HEK293 (cell line): ENCODE data around the gene MYO18B.

Source experiments
- CTCF ChIA-PET: fragments of 350-600 bp; formaldehyde crosslinking; extraction: SDS; loops from one replicate; lab custom pipeline; 2021; ENCODE audit warnings: antibody characterized with exemption; lab: Yijun Ruan, JAX
- POLR2A ChIA-PET: fragments of 300-600 bp; formaldehyde crosslinking; extraction: SDS; loops from one replicate; lab custom pipeline; 2020; ENCODE audit warnings: antibody characterized with exemption, inconsistent platforms; lab: Yijun Ruan, JAX
- H3K27ac ChIP-seq: fragments of 200-500 bp; sonication (Bioruptor generic); 2 replicates; pipeline ENCODE4 v1.5.1; 2014; ENCODE audit warnings: low read depth, low read length, control low read depth, inconsistent platforms; ENCODE audit errors: extremely low read depth
- H3K36me3 ChIP-seq, 2 experiments: fragments of 200-500 bp in 1 of 2; sonication (Bioruptor generic) in 1 of 2; 1 replicate in 1 of 2; 2 replicates in 1 of 2; pipeline ENCODE4 v1.5.1; 2014 to 2017; ENCODE audit warnings: inconsistent platforms in 2 of 2, low read length in 2 of 2; ENCODE audit not compliant: control insufficient read depth in 2 of 2, insufficient read depth in 1 of 2
- H3K4me1 ChIP-seq: fragments of 200-500 bp; sonication (Bioruptor generic); 2 replicates; pipeline ENCODE4 v1.5.1; 2014; ENCODE audit warnings: mild to moderate bottlenecking, low read length, inconsistent platforms; ENCODE audit not compliant: control insufficient read depth, insufficient read depth
- H3K4me3 ChIP-seq: 2 replicates; pipeline ENCODE4 v1.5.1; 2011; ENCODE audit warnings: low read depth, mild to moderate bottlenecking, control low read depth, low read length, moderate library complexity
- H3K9me3 ChIP-seq: fragments of 200-500 bp; sonication (Bioruptor generic); 2 replicates; pipeline ENCODE4 v1.5.1; 2014; ENCODE audit warnings: low read depth, low read length, inconsistent platforms; ENCODE audit not compliant: control insufficient read depth, insufficient read depth
- GLI2 ChIP-seq: fragments of 450-650 bp; formaldehyde crosslinking; IDR thresholded peaks from 2 replicates; pipeline ENCODE4; 2017; ENCODE audit warnings: missing biosample characterization, missing genetic modification characterization, low read depth, borderline replicate concordance
- GLI4 ChIP-seq: fragments of 450-650 bp; formaldehyde crosslinking; IDR thresholded peaks from 2 replicates; pipeline ENCODE4 v1.5.1; 2016; ENCODE audit warnings: missing biosample characterization, missing genetic modification characterization
- KLF1 ChIP-seq: fragments of 450-650 bp; formaldehyde crosslinking; IDR thresholded peaks from 2 replicates; pipeline ENCODE4 v1.5.1; 2016; ENCODE audit warnings: missing biosample characterization, missing genetic modification characterization
- REPIN1 ChIP-seq: fragments of 450-650 bp; formaldehyde crosslinking; IDR thresholded peaks from 2 replicates; pipeline ENCODE4 v1.5.1; 2017; ENCODE audit warnings: missing biosample characterization, missing genetic modification characterization, low read depth
- SCRT1 ChIP-seq: fragments of 450-650 bp; formaldehyde crosslinking; IDR thresholded peaks from 2 replicates; pipeline ENCODE4 v1.5.1; 2016; ENCODE audit warnings: missing biosample characterization, missing genetic modification characterization, borderline replicate concordance
- WT1 ChIP-seq: fragments of 450-650 bp; formaldehyde crosslinking; IDR thresholded peaks from 2 replicates; pipeline ENCODE4 v1.5.1; 2016; ENCODE audit warnings: missing biosample characterization, missing genetic modification characterization
- YY2 ChIP-seq: fragments of 450-650 bp; formaldehyde crosslinking; IDR thresholded peaks from 2 replicates; pipeline ENCODE4 v1.5.1; 2016; ENCODE audit warnings: missing biosample characterization, missing genetic modification characterization
- ZNF19 ChIP-seq: fragments of 450-650 bp; formaldehyde crosslinking; IDR thresholded peaks from 2 replicates; pipeline ENCODE4; 2016; ENCODE audit warnings: missing biosample characterization, missing genetic modification characterization, low read depth
- ZNF214 ChIP-seq: fragments of 450-650 bp; formaldehyde crosslinking; IDR thresholded peaks from 2 replicates; pipeline ENCODE4 v1.5.1; 2017; ENCODE audit warnings: missing biosample characterization, mild to moderate bottlenecking, missing genetic modification characterization, borderline replicate concordance
- ZNF221 ChIP-seq: fragments of 450-650 bp; formaldehyde crosslinking; IDR thresholded peaks from 2 replicates; pipeline ENCODE4 v1.5.1; 2017; ENCODE audit warnings: missing biosample characterization, missing genetic modification characterization, borderline replicate concordance
- ZNF354C ChIP-seq: fragments of 450-650 bp; formaldehyde crosslinking; IDR thresholded peaks from 2 replicates; pipeline ENCODE4 v1.5.1; 2016; ENCODE audit warnings: missing biosample characterization, missing genetic modification characterization, low read depth, borderline replicate concordance
- ZNF404 ChIP-seq: fragments of 450-650 bp; formaldehyde crosslinking; IDR thresholded peaks from 2 replicates; pipeline ENCODE4 v1.5.1; 2017; ENCODE audit warnings: missing biosample characterization, missing genetic modification characterization
- ZNF423 ChIP-seq: fragments of 450-650 bp; formaldehyde crosslinking; IDR thresholded peaks from 2 replicates; pipeline ENCODE4 v1.5.1; 2016; ENCODE audit warnings: missing biosample characterization, missing genetic modification characterization
- ZNF514 ChIP-seq: fragments of 450-650 bp; formaldehyde crosslinking; IDR thresholded peaks from 2 replicates; pipeline ENCODE4 v1.5.1; 2016; ENCODE audit warnings: missing biosample characterization, missing genetic modification characterization
- ZNF571 ChIP-seq: fragments of 450-650 bp; formaldehyde crosslinking; IDR thresholded peaks from 2 replicates; pipeline ENCODE4 v1.5.0; 2017; ENCODE audit warnings: missing biosample characterization, missing genetic modification characterization
- ZNF600 ChIP-seq: fragments of 450-650 bp; formaldehyde crosslinking; IDR thresholded peaks from 2 replicates; pipeline ENCODE4 v1.5.1; 2016; ENCODE audit warnings: missing biosample characterization, missing genetic modification characterization
- ZNF654 ChIP-seq: fragments of 450-650 bp; formaldehyde crosslinking; IDR thresholded peaks from 2 replicates; pipeline ENCODE4 v1.5.1; 2016; ENCODE audit warnings: low read depth, missing biosample characterization, missing genetic modification characterization
- ZNF664 ChIP-seq: fragments of 450-650 bp; formaldehyde crosslinking; IDR thresholded peaks from 2 replicates; pipeline ENCODE4 v1.5.1; 2016; ENCODE audit warnings: missing biosample characterization, missing genetic modification characterization
- ZNF677 ChIP-seq: fragments of 450-650 bp; IDR thresholded peaks from 2 replicates; pipeline ENCODE4 v1.5.0; 2018; ENCODE audit warnings: missing biosample characterization, mild to moderate bottlenecking, missing genetic modification characterization, moderate library complexity
- ZNF707 ChIP-seq: fragments of 450-650 bp; formaldehyde crosslinking; IDR thresholded peaks from 2 replicates; pipeline ENCODE4 v1.5.1; 2016; ENCODE audit warnings: missing biosample characterization, missing genetic modification characterization
- TF ChIP-seq, protein P1 (sequence below): fragments of 450-650 bp; formaldehyde crosslinking; IDR thresholded peaks from 2 replicates; pipeline ENCODE4 v1.5.1; 2016; ENCODE audit warnings: missing biosample characterization, missing genetic modification characterization, low read depth
- TF ChIP-seq, protein P2 (sequence below): fragments of 450-650 bp; IDR thresholded peaks from 2 replicates; pipeline ENCODE4 v1.5.1; 2018; ENCODE audit warnings: missing biosample characterization, missing genetic modification characterization
- TF ChIP-seq, protein P3 (sequence below): IDR thresholded peaks from 2 replicates; pipeline ENCODE4 v1.6.1; 2011; ENCODE audit warnings: mild to moderate bottlenecking, low read depth, low read length, borderline replicate concordance
- TF ChIP-seq, protein P4 (sequence below): fragments of 450-650 bp; formaldehyde crosslinking; IDR thresholded peaks from 2 replicates; pipeline ENCODE4 v1.5.0; 2017; ENCODE audit warnings: missing biosample characterization, missing genetic modification characterization, borderline replicate concordance
- TF ChIP-seq, protein P5 (sequence below): fragments of 450-650 bp; formaldehyde crosslinking; IDR thresholded peaks from 2 replicates; pipeline ENCODE4 v1.5.1; 2016; ENCODE audit warnings: missing biosample characterization, missing genetic modification characterization

Gene MYO18B

DNA sequence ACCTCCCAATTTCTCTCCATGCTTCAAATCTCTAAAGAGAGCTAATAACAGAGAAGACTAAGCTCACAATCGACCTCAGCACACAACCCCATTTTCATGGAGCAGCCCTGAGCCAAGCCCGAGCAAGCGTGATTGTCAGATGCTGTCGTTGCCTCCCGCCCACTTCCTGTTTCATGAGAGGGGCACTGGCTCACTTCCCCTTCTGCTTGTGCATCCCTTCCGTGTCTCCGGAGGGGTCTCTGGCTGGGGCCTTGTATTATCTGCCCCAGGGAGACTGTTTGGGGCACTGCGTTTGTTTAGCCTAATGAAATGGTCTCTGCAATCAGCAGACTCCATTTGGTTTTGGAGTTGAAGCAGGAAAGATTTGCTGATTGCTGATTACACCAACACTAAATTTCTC, 246.0 kb downstream of the MYO18B start:
- CTCF ChIA-PET = no interaction called here

DNA sequence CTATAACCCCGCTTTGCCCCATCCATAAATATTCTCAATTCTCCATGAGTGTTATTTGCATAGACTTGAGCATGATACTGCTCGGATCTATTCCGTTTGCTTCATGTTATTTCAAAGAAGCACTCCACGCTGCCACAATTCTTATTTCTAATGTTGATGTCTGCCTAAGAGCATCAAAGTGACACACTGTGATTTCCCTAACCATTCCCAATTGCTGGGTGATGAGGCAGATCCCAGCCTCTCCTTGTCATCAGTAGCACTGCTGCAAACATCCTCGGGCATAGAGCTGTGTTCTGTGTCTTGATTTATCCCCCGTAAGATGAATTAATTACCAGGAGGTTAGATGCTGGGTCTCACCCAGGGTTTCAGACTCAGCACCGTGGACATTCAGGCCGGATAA, 249.0 kb downstream of the MYO18B start:
- H3K4me3 ChIP-seq = no peak overlapping the region
- no peaks in the 10 kb centered on the region for H3K9me3 ChIP-seq
- H3K27ac ChIP-seq = no peak overlapping the region
- H3K36me3 ChIP-seq = no peaks in the 10 kb centered on the region
- no peak for TF ChIP-seq ZNF423 (tag by site-specific recombination)
- no peak for TF ChIP-seq WT1 (tag by site-specific recombination)
- TF ChIP-seq SCRT1 (tag by site-specific recombination) = no peak
- no peak for TF ChIP-seq GLI2 (tag by site-specific recombination)
- no peak for TF ChIP-seq ZNF514 (tag by site-specific recombination)
- no peak for TF ChIP-seq ZNF664 (tag by site-specific recombination)
- no peak for TF ChIP-seq KLF1 (tag by site-specific recombination)
- TF ChIP-seq, protein P1, sequence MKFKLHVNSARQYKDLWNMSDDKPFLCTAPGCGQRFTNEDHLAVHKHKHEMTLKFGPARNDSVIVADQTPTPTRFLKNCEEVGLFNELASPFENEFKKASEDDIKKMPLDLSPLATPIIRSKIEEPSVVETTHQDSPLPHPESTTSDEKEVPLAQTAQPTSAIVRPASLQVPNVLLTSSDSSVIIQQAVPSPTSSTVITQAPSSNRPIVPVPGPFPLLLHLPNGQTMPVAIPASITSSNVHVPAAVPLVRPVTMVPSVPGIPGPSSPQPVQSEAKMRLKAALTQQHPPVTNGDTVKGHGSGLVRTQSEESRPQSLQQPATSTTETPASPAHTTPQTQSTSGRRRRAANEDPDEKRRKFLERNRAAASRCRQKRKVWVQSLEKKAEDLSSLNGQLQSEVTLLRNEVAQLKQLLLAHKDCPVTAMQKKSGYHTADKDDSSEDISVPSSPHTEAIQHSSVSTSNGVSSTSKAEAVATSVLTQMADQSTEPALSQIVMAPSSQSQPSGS (tag by site-specific recombination) = no peak
- TF ChIP-seq ZNF707 = no peak
- TF ChIP-seq ZNF571 = no peak
- TF ChIP-seq ZNF654 (tag by site-specific recombination) = no peak
- no peak for TF ChIP-seq ZNF19 (tag by site-specific recombination)
- TF ChIP-seq ZNF677 = no peak
- no peak for TF ChIP-seq ZNF221
- no peak for TF ChIP-seq ZNF354C (tag by site-specific recombination)
- TF ChIP-seq, protein P2, sequence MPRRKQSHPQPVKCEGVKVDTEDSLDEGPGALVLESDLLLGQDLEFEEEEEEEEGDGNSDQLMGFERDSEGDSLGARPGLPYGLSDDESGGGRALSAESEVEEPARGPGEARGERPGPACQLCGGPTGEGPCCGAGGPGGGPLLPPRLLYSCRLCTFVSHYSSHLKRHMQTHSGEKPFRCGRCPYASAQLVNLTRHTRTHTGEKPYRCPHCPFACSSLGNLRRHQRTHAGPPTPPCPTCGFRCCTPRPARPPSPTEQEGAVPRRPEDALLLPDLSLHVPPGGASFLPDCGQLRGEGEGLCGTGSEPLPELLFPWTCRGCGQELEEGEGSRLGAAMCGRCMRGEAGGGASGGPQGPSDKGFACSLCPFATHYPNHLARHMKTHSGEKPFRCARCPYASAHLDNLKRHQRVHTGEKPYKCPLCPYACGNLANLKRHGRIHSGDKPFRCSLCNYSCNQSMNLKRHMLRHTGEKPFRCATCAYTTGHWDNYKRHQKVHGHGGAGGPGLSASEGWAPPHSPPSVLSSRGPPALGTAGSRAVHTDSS = no peak
- TF ChIP-seq, all 188 proteins: peak for 0
- POLR2A ChIA-PET = interaction anchor here (0.6 kb wide), 1 partner anchor 485 kb away, joined by 4 read pairs; no protein-coding TSS in a partner anchor
- CTCF ChIA-PET = no interaction called here
- no peaks in the 10 kb centered on the region for H3K4me1 ChIP-seq

More for the DNA sequence above, 246.0 kb downstream of the MYO18B start:
- H3K4me3 ChIP-seq = no peak overlapping the region
- POLR2A ChIA-PET = no interaction called here
- no peaks in the 10 kb centered on the region for H3K4me1 ChIP-seq
- no peaks in the 10 kb centered on the region for H3K9me3 ChIP-seq
- no peak overlapping the region for H3K27ac ChIP-seq
- TF ChIP-seq YY2 (tag by site-specific recombination) = no peak
- TF ChIP-seq, protein P3, sequence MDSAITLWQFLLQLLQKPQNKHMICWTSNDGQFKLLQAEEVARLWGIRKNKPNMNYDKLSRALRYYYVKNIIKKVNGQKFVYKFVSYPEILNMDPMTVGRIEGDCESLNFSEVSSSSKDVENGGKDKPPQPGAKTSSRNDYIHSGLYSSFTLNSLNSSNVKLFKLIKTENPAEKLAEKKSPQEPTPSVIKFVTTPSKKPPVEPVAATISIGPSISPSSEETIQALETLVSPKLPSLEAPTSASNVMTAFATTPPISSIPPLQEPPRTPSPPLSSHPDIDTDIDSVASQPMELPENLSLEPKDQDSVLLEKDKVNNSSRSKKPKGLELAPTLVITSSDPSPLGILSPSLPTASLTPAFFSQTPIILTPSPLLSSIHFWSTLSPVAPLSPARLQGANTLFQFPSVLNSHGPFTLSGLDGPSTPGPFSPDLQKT = no peak
- H3K36me3 ChIP-seq = no peaks in the 10 kb centered on the region

DNA sequence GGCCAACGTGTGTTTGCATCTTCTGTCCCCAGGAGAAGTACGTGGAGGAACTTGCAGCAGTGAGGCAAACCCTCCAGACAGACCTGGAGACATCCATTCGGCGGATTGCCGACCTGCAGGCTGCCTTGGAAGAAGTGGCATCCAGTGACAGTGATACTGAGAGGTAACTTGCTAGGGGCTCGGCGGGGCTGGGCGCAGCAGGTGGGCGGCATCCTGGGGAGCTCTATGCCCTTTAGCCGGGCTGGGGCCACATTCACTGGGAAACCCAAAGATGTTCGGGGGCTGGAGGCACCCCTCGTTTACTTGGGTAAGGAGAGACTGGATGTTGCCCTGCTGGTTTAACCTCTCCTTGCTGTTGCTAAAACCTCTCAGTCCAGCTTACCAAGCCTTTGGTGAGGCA, 250.3 kb downstream of the MYO18B start:
- ChIA-PET POLR2A (no interaction called here), CTCF (interaction anchor here (1.5 kb wide), 1 partner anchor 89 kb away, joined by 4 read pairs; no protein-coding TSS in a partner anchor)
- Histone ChIP-seq H3K4me3 (no peak overlapping the region), H3K9me3 (no peaks in the 10 kb centered on the region), H3K27ac (no peak overlapping the region), H3K4me1 (no peaks in the 10 kb centered on the region), H3K36me3 (no peaks in the 10 kb centered on the region)
- TF ChIP-seq, protein P4, sequence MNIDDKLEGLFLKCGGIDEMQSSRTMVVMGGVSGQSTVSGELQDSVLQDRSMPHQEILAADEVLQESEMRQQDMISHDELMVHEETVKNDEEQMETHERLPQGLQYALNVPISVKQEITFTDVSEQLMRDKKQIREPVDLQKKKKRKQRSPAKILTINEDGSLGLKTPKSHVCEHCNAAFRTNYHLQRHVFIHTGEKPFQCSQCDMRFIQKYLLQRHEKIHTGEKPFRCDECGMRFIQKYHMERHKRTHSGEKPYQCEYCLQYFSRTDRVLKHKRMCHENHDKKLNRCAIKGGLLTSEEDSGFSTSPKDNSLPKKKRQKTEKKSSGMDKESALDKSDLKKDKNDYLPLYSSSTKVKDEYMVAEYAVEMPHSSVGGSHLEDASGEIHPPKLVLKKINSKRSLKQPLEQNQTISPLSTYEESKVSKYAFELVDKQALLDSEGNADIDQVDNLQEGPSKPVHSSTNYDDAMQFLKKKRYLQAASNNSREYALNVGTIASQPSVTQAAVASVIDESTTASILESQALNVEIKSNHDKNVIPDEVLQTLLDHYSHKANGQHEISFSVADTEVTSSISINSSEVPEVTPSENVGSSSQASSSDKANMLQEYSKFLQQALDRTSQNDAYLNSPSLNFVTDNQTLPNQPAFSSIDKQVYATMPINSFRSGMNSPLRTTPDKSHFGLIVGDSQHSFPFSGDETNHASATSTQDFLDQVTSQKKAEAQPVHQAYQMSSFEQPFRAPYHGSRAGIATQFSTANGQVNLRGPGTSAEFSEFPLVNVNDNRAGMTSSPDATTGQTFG (tag by site-specific recombination) = no peak
- TF ChIP-seq ZNF214 (tag by site-specific recombination) = no peak
- no peak for TF ChIP-seq GLI4
- TF ChIP-seq REPIN1 (tag by site-specific recombination) = no peak
- TF ChIP-seq ZNF404 (tag by site-specific recombination) = no peak
- TF ChIP-seq, protein P5, sequence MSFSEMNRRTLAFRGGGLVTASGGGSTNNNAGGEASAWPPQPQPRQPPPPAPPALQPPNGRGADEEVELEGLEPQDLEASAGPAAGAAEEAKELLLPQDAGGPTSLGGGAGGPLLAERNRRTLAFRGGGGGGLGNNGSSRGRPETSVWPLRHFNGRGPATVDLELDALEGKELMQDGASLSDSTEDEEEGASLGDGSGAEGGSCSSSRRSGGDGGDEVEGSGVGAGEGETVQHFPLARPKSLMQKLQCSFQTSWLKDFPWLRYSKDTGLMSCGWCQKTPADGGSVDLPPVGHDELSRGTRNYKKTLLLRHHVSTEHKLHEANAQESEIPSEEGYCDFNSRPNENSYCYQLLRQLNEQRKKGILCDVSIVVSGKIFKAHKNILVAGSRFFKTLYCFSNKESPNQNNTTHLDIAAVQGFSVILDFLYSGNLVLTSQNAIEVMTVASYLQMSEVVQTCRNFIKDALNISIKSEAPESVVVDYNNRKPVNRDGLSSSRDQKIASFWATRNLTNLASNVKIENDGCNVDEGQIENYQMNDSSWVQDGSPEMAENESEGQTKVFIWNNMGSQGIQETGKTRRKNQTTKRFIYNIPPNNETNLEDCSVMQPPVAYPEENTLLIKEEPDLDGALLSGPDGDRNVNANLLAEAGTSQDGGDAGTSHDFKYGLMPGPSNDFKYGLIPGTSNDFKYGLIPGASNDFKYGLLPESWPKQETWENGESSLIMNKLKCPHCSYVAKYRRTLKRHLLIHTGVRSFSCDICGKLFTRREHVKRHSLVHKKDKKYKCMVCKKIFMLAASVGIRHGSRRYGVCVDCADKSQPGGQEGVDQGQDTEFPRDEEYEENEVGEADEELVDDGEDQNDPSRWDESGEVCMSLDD (tag by site-specific recombination) = no peak
- TF ChIP-seq ZNF600 (tag by site-specific recombination) = no peak
